ENCODE data around the gene CPVL. TPM values are rescaled to one million over a fixed set of nuclear protein-coding genes. Genes with fewer than 3 reads are reported as not detected.

CPVL gene
- 10 to 100 TPM; 32.4 to 53.3 TPM for total RNA-seq
- 21.3 TPM for polyA plus RNA-seq (2013, experiment 1 of 2)
- 20.9 TPM for polyA plus RNA-seq (2013, experiment 2 of 2)
- long read RNA-seq, experiment 1, transcript CPVL-201 (13 exons, 2,091 nt) = major isoform, 6 of 24 reads
- long read RNA-seq, experiment 1, partial matches to known transcripts = 9 of 24 reads
- long read RNA-seq, experiment 1, other reads (novel, unspliced or antisense) = 8 of 24 reads
- long read RNA-seq, experiment 2, transcript CPVL-202 (13 exons, 1,739 nt) = minor isoform, 13 of 76 reads
- long read RNA-seq, experiment 2, transcript CPVL-201 (13 exons, 2,091 nt) = major isoform, 46 of 76 reads
- long read RNA-seq, experiment 2, partial matches to known transcripts = 6 of 76 reads
- long read RNA-seq, experiment 2, other reads (novel, unspliced or antisense) = 11 of 76 reads
- long read RNA-seq, experiment 3, transcript CPVL-202 (13 exons, 1,739 nt) = minor isoform, 18 of 218 reads
- long read RNA-seq, experiment 3, transcript CPVL-201 (13 exons, 2,091 nt) = major isoform, 160 of 218 reads
- long read RNA-seq, experiment 3, partial matches to known transcripts = 20 of 218 reads
- long read RNA-seq, experiment 3, other reads (novel, unspliced or antisense) = 20 of 218 reads
- long read RNA-seq, experiment 4, transcript CPVL-201 (13 exons, 2,091 nt) = major isoform, 175 of 264 reads
- long read RNA-seq, experiment 4, transcript CPVL-202 (13 exons, 1,739 nt) = minor isoform, 29 of 264 reads
- long read RNA-seq, experiment 4, partial matches to known transcripts = 35 of 264 reads
- long read RNA-seq, experiment 4, other reads (novel, unspliced or antisense) = 25 of 264 reads

DNA sequence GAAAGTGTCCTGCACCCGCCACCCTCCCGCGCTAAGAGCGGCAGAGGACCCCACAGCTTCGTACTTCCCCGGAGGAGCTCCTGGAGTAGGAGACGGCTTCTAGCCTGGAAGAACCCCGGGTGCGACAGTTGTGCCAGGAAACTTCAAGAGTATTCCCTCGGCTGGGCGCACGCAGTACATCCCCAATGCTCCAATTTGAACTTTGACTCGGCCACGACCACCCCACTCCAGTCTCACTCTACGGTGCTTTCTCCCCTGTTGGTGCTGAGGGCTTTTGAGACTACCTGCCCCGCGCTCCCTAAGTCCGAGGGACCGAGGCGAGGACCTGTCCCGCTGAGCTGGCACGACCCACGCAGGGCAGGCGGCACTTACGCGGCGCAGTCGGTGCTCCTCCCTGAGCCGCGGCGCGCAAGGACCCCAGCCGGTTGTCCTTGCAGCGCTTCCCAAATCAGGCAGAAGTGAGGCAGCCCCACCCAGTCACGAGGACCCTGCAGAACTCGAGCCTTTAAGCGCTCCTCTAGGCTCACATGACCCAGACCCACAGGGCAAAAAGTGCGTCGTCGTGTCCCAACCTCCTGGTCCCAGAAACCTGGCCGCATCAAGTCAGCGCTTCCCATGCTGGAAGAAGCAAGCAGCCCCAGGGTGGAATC lies at the start of gene CPVL:
Gene CPVL, minus strand, starts transcription at position 481 of the 650 bp plus-strand sequence. CDS start 25,476 bp downstream, outside the sequence.
- no peak within 1 kb of the TSS for H3K27ac ChIP-seq (ENCODE audit: low read depth, low read length)
- Mint-ChIP-seq H3K4me1 (peaks cover 27% of the 10 kb centered on the region), H3K27ac (peak within 1 kb of the TSS; percentile 74), H3K36me3 (ENCODE audit: low read depth) (peaks cover 4% of the 10 kb centered on the region), H3K27me3 (ENCODE audit: insufficient read depth) (peaks cover 38% of the 10 kb centered on the region), H3K9me3 (no peaks in the 10 kb centered on the region), H3K4me3 (peak within 1 kb of the TSS; percentile 84)
- no peaks in the 10 kb centered on the region for H3K36me3 ChIP-seq (ENCODE audit: control insufficient read depth, insufficient read depth, low read length)
- H3K9me3 ChIP-seq (ENCODE audit: control insufficient read depth, low read length) = no peaks in the 10 kb centered on the region
- H3K9ac ChIP-seq (ENCODE audit: extremely low read depth, low read length, poor library complexity, severe bottlenecking) = peak within 1 kb of the TSS; percentile 28
- H3K4me3 ChIP-seq (ENCODE audit: low read length) = peak within 1 kb of the TSS; percentile 90
- TF ChIP-seq, protein P1, sequence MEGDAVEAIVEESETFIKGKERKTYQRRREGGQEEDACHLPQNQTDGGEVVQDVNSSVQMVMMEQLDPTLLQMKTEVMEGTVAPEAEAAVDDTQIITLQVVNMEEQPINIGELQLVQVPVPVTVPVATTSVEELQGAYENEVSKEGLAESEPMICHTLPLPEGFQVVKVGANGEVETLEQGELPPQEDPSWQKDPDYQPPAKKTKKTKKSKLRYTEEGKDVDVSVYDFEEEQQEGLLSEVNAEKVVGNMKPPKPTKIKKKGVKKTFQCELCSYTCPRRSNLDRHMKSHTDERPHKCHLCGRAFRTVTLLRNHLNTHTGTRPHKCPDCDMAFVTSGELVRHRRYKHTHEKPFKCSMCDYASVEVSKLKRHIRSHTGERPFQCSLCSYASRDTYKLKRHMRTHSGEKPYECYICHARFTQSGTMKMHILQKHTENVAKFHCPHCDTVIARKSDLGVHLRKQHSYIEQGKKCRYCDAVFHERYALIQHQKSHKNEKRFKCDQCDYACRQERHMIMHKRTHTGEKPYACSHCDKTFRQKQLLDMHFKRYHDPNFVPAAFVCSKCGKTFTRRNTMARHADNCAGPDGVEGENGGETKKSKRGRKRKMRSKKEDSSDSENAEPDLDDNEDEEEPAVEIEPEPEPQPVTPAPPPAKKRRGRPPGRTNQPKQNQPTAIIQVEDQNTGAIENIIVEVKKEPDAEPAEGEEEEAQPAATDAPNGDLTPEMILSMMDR (conservative IDR thresholded peaks at IDR 0.05) = no peak
- DNase-seq = peak; percentile 88
- H3K4me1 ChIP-seq (ENCODE audit: control insufficient read depth, insufficient read depth, low read length) = peaks cover 2% of the 10 kb centered on the region
- peaks cover 26% of the 10 kb centered on the region for H3K27me3 ChIP-seq (ENCODE audit: control insufficient read depth, insufficient read depth, low read length, poor library complexity, severe bottlenecking)
- WGBS, 2 experiments (ENCODE audit: insufficient coverage in 1 of 2, insufficient read length in 1 of 2) = 1% methylated on average over 14 to 42 of the region's 42 CpGs

DNA sequence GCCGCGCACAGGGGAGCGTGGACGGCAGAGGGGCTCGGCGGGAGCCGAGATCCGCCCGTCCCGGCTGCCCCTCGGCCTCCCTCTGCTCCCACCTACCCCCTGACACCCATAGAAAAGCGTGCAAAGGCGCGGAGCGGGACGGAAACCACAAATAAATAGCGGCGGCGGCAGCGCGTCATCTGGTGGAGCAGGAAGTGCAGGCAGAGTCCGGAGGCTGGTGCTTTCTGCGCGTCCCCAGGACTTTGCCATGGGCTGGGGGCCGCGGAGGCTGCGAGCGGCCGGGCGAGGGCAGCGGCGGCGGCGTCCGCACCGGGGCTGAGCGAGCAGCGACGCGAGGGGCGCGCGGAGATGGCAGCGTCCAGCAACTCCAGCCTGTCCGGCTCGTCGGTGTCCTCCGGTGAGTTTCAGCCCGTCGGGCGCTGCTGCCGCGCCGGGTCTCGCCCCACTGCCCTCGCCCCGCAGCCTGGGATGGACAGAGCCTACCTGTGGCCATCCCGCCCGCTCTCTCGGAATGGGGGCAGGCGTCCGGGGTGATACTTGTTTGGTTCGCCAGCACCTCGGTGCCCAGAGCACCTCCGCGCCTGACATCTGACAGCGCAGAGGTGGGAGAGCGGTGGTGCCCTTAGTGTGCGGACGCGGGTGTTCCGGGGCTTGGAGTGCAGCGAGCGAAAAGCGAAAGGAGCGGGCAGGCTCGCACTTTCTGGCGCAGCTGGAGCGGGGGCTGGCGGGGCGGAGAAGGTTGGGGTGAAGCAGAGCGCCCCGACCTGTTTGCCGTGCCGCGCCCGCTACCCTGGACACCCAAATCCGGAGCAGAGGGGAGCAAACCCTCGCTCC lies 48.5 kb upstream of the CPVL start, which contains the start of gene CHN2:
Gene CHN2, plus strand, starts transcription at position 182 of the 834 bp plus-strand sequence.
- peak within 1 kb of the TSS; percentile 66 for H3K4me3 Mint-ChIP-seq
- peak within 1 kb of the TSS; percentile 32 for H3K9ac ChIP-seq (ENCODE audit: extremely low read depth, low read length, poor library complexity, severe bottlenecking)
- no peaks in the 10 kb centered on the region for H3K9me3 ChIP-seq (ENCODE audit: control insufficient read depth, low read length)
- H3K27ac Mint-ChIP-seq = no peak within 1 kb of the TSS
- peak within 1 kb of the TSS; percentile 83 for H3K4me3 ChIP-seq (ENCODE audit: low read length)
- H3K36me3 Mint-ChIP-seq (ENCODE audit: low read depth) = no peaks in the 10 kb centered on the region
- peaks cover 23% of the 10 kb centered on the region for H3K4me1 ChIP-seq (ENCODE audit: control insufficient read depth, insufficient read depth, low read length)
- no peaks in the 10 kb centered on the region for H3K36me3 ChIP-seq (ENCODE audit: control insufficient read depth, insufficient read depth, low read length)
- no peaks in the 10 kb centered on the region for H3K9me3 Mint-ChIP-seq
- H3K4me1 Mint-ChIP-seq = peaks cover 71% of the 10 kb centered on the region
- peaks cover 37% of the 10 kb centered on the region for H3K27me3 ChIP-seq (ENCODE audit: control insufficient read depth, insufficient read depth, low read length, poor library complexity, severe bottlenecking)
- DNase-seq = peak; percentile 88
- 0% methylated on average over 27 to 89 of the region's 89 CpGs for WGBS, 2 experiments (ENCODE audit: insufficient coverage in 1 of 2, insufficient read length in 1 of 2)
- H3K27me3 Mint-ChIP-seq (ENCODE audit: insufficient read depth) = peaks cover 59% of the 10 kb centered on the region
- TF ChIP-seq, protein P1 (conservative IDR thresholded peaks at IDR 0.05) = peak; percentile 17
- H3K27ac ChIP-seq (ENCODE audit: low read depth, low read length) = no peak within 1 kb of the TSS
